ENCODE measurements around the gene FGG. TPM values are rescaled to one million over a fixed set of nuclear protein-coding genes. Genes with fewer than 3 reads are reported as not detected.

Gene FGG
- total and polyA plus RNA-seq, 2 of the 13 experiments (the other 11 are each of a cell fraction or from before 2014, with no cell fraction given): 1,037 to 2,423 TPM

GRCh38 chr4:154590329-154591006, 22.0 kb downstream of the FGG start, which contains the start of gene FGA (continued):
- TF ChIP-seq DRAP1 (CRISPR knock-in tag; IDR thresholded peaks at IDR 0.05) (peak; percentile 100), SYNCRIP (IDR thresholded peaks at IDR 0.05; ENCODE audit: insufficient read depth, low read depth, low read length) (no peak), KLF12 (CRISPR knock-in tag; IDR thresholded peaks at IDR 0.05; ENCODE audit: borderline replicate concordance) (peak; percentile 63; the same call in 1 of the 2 replicates), ZNF629 (CRISPR knock-in tag; conservative IDR thresholded peaks at IDR 0.05) (peak; percentile 37; the same call in 1 of the 2 replicates), ZNF782 (CRISPR knock-in tag; IDR thresholded peaks at IDR 0.05; ENCODE audit: borderline replicate concordance) (no peak), ZNF260 (CRISPR knock-in tag; IDR thresholded peaks at IDR 0.05; ENCODE audit: borderline replicate concordance, low read depth) (no peak), CHD2 (IDR thresholded peaks at IDR 0.05; ENCODE audit: low read depth, low read length) (no peak), ZNF3 (CRISPR knock-in tag; IDR thresholded peaks at IDR 0.05) (no peak), POLR2G (IDR thresholded peaks at IDR 0.05; ENCODE audit: low read depth, low read length) (peak; percentile 96), ZBTB4 (CRISPR knock-in tag; IDR thresholded peaks at IDR 0.05; ENCODE audit: borderline replicate concordance) (no peak; the same call in 1 of the 2 replicates), RFX3 (CRISPR knock-in tag; IDR thresholded peaks at IDR 0.05) (no peak), ZNF354B (CRISPR knock-in tag; IDR thresholded peaks at IDR 0.05) (no peak), TAF1 (CRISPR knock-in tag; IDR thresholded peaks at IDR 0.05) (peak; percentile 79), HOXA3 (CRISPR knock-in tag; IDR thresholded peaks at IDR 0.05) (peak; percentile 86), ZNF138 (CRISPR knock-in tag; IDR thresholded peaks at IDR 0.05; ENCODE audit: low read depth) (no peak), RBM22 (optimal IDR thresholded peaks at IDR 0.05; ENCODE audit: low read length) (peak; percentile 79), GABPB1 (CRISPR knock-in tag; IDR thresholded peaks at IDR 0.05) (0 out of 2 replicates have a peak, but pooled peaks have one; percentile 56), ZNF382 (CRISPR knock-in tag; IDR thresholded peaks at IDR 0.05; ENCODE audit: borderline replicate concordance) (no peak), ATF4 (CRISPR knock-in tag; IDR thresholded peaks at IDR 0.05) (peak in 1 of 2 experiments; percentile 94; a peak in 2 of 4 replicates), U2AF1 (optimal IDR thresholded peaks at IDR 0.05; ENCODE audit: low read depth, low read length) (no peak), REPIN1 (CRISPR knock-in tag; IDR thresholded peaks at IDR 0.05; ENCODE audit: borderline replicate concordance, low read depth) (no peak; the same call in 1 of the 2 replicates)

Measured in HepG2 (cell line).